HG02759 (cell line): Measurements from ENCODE around the gene BTG2.
A peak's percentile ranks its signal among the peaks of the same experiment; 100 is the strongest.

Experiments
- ATAC-seq: cut with Tn5 transposase; IDR thresholded peaks from one replicate; pipeline ENCODE4 v1.9.1; 2021; ENCODE audit warnings: mild to moderate bottlenecking, moderate library complexity; ENCODE audit not compliant: unreplicated experiment

BTG2 gene

DNA sequence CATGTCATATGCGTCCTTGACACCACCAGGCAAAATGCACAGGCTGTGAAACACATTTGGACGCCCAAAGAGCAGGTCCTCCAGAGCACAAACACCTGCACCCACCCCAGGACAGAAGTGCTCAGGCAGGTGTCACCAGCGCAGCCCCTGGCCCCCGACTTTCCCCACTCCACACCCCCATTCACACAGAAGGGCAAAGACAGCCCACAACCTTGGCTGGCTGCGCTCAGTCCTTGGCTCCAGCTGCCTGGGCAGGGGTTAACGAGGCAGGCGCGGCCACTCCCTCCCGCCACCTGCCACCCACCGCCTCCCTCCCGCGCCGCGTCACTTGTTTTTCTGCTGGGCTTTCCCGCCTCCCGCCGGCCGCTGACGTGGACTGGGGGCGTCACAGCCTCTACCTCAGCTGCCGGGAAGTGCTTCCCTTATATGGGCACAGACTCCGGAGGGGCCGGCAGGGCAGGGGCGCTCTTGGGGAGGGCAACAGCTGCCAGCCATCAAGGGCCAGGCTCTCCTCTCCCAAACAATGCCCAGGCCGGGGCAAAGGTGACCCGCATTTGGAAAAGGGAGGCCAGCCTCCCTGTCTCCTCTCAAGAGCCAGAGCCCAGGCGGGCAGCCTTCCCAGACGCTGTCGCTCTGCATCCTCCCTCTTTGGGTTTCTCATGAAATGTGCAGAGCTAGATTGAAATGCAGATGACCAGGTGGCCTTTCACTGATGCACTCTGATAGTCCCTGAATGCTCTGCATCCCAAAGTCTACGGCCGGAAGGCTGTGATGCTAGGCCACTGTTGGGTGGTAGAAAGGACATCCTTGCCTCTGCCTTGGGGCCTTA lies 14.8 kb upstream of the BTG2 start:
- peak; percentile 46 for ATAC-seq

- no peak for ATAC-seq
These were observed 13.9 kb upstream of the BTG2 start for GRCh38 chr1:203291201-203292096.

- no peak for ATAC-seq
These were observed 9.5 kb upstream of the BTG2 start for GRCh38 chr1:203295796-203296195.

GRCh38 chr1:203296460-203297073 lies 8.8 kb upstream of the BTG2 start:
- no peak for ATAC-seq

DNA sequence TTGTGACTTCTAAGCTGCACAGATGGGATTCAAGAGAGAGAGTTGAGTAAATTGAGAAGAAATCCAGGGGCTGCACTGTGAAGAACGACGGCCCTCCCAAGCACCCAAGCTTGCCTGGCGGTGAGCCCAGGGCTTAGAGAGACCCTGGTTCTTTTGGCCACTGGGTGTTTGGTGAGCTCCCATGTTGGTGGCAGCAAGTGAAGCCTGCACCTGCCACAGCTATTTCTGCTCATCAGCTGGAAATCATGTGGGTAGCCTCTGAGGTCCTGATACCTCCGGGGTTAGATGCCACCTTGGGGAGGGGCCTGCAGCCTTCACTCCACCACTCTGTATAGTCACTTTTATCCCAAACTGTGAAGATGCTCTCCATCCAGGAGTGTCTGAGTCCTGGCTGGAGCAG lies 6.2 kb upstream of the BTG2 start:
- ATAC-seq = peak; percentile 55

- ATAC-seq = peak; percentile 35
These were observed 5.4 kb upstream of the BTG2 start for GRCh38 chr1:203299719-203300429.

GRCh38 chr1:203300441-203301330 lies 4.6 kb upstream of the BTG2 start:
- ATAC-seq = no peak

GRCh38 chr1:203301331-203301668 lies 4.0 kb upstream of the BTG2 start:
- no peak for ATAC-seq

- ATAC-seq = no peak
These were observed 2.9 kb upstream of the BTG2 start for GRCh38 chr1:203302456-203302855.

DNA sequence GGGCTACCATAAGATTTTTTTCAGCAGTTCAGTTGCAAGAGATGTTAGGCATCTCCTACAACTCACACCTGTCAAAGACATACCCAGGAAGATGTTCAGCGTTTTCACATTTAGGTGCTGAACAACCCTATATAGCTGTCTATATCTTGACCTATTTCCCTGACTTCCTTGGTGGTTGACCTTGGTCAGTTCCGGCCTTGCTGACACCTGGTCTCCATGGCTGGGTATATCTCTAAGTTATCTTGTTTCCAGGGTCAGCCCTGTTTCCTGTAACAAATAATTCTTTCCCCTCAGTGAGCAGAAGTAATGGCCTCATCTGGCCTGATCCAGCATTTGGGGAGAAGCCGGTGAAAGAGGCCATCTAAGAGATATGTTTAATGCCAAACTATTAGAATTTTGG lies 2.4 kb upstream of the BTG2 start:
- ATAC-seq = no peak

DNA sequence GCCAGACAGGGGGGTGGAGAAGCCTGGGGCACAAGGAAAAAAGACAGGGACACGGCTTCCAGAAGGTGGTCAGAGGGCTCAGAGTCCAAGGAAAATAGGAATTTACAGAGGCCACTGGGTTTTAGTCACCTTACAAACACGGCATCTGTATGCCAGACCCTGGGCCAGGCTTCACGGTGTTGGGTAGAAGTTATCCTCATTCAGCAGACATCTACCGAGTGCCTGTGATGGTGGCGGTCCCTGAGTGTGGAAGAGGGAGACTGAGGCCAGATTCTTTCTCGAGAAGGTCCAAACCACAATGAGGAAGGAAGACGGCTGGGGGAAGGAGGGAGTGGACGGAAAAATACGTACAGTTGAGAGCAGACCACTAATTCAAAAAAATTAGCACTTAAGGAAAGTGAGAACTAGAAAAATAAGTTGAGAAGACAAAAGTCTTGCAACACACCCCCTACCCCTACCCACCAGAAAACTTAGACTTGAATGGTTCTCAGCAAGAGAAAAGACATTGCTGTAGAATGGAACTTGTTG lies 864 bp upstream of the BTG2 start:
- no peak for ATAC-seq

DNA sequence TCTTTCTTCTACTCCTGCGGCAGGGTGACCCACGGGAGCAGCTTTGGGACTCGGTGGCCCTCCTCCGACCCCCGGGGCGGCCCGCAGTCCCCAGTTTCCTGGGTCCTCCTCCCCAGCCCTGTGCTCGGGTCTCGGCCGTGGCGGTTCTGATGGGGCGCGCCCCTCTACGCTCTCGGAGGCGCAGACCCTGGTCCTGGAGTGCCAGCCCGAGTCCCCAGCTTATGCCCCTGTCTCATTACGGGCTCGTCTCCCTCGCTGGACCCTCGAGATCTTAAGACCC lies 430 bp downstream of the BTG2 start:
- ATAC-seq = peak; percentile 1

DNA sequence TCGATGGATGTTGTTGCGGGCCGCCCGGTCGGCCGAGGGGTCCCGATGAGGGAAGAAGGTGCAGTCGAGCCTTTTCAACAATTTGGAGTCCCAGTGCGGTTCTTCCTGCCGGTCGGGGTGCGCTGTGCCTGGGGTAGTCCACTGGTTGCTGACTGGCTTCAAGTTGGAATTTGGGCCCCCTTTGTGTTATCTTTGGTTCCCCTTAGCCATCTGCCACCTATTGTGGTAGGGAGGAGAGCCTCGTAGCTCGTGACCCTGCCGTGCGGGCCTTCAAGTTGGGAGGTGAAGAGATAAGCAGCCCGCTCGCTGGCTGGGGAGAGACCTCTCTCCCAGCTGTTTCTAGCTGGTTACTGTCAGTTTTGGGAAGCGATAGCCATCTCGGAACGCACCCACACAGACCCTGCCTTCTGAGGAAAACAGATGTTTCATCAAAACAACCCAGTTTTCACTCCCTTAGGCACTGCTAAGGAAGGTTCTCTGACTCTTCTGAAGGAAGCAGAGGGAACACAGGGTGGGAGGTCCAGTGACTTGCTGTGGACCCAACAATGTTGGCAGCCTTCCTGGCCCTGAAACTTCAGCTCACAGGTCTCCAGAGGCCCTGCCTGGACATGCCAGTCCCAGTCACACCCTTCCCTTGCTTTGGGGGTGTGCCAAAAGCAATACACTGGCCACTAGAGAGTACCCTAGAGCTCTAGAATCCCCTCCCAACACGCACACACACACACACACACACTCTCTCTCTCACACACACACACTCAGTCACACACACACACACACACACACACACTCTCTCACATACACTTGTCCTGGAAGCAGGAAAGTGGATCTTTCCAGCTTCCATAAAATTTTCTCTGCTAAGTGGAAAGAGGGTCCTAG lies 1.0 kb downstream of the BTG2 start:
- no peak for ATAC-seq

- ATAC-seq = no peak
These were observed 1.7 kb downstream of the BTG2 start for GRCh38 chr1:203306965-203307541.

DNA sequence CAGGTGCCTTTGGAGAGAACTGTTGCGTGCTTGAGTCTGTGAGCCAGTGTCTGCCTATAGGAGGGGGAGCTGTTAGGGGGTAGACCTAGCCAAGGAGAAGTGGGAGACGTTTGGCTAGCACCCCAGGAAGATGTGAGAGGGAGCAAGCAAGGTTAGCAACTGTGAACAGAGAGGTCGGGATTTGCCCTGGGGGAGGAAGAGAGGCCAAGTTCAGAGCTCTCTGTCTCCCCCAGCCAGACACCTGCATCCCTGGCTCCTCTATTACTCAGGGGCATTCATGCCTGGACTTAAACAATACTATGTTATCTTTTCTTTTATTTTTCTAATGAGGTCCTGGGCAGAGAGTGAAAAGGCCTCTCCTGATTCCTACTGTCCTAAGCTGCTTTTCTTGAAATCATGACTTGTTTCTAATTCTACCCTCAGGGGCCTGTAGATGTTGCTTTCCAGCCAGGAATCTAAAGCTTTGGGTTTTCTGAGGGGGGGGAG lies 2.4 kb downstream of the BTG2 start:
- no peak for ATAC-seq

- no peak for ATAC-seq
These were observed 3.1 kb downstream of the BTG2 start for GRCh38 chr1:203308328-203308922.

DNA sequence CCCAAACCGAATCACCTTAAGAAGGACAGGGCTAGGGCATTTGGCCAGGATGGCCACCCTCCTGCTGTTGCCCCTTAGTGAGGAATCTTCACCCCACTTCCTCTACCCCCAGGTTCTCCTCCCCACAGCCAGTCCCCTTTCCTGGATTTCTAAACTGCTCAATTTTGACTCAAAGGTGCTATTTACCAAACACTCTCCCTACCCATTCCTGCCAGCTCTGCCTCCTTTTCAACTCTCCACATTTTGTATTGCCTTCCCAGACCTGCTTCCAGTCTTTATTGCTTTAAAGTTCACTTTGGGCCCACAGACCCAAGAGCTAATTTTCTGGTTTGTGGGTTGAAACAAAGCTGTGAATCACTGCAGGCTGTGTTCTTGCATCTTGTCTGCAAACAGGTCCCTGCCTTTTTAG lies 3.6 kb downstream of the BTG2 start:
- ATAC-seq = no peak
